WTC11 (cell line): Measurements from ENCODE around the gene UBE2F. TPM values are rescaled to one million over a fixed set of nuclear protein-coding genes. Genes with fewer than 3 reads are reported as not detected.

Experiments
- ATAC-seq: fragments of 200-7000 bp; cut with Tn5 transposase; 2 replicates; pipeline ENCODE4 v1.10.0; 2021; ENCODE audit warnings: mild to moderate bottlenecking, moderate library complexity
- CTCF ChIA-PET: fragments of 300-600 bp; sonication (Branson Sonifier 250); formaldehyde crosslinking; loops from one replicate; lab custom pipeline; 2021; ENCODE audit warnings: antibody characterized with exemption; lab: Charles Lee
- POLR2A ChIA-PET: fragments of 350-600 bp; sonication (Branson Sonifier 250); formaldehyde crosslinking; loops from one replicate; lab custom pipeline; 2021; ENCODE audit warnings: antibody characterized with exemption; lab: Charles Lee
- DNase-seq: peaks from one replicate; pipeline ENCODE4 v3.0.0; 2021; ENCODE audit warnings: low spot score
- H3K27ac Mint-ChIP-seq: 2 replicates; pipeline ENCODE4 v1.8.0; 2021; ENCODE audit warnings: mixed read lengths
- H3K27me3 Mint-ChIP-seq: 2 replicates; pipeline ENCODE4 v1.8.0; 2021; ENCODE audit warnings: low read depth, mild to moderate bottlenecking, moderate library complexity, mixed read lengths
- H3K36me3 Mint-ChIP-seq: 2 replicates; pipeline ENCODE4 v1.8.0; 2021; ENCODE audit warnings: mixed read lengths
- H3K4me1 Mint-ChIP-seq: 2 replicates; pipeline ENCODE4 v1.8.0; 2022; ENCODE audit warnings: mixed read lengths
- H3K4me3 Mint-ChIP-seq: 2 replicates; pipeline ENCODE4 v1.8.0; 2021; ENCODE audit warnings: mild to moderate bottlenecking, moderate library complexity, mixed read lengths
- H3K9me3 Mint-ChIP-seq: 2 replicates; pipeline ENCODE4 v1.8.0; 2021; ENCODE audit warnings: mixed read lengths
- CREB1 ChIP-seq: sonication (generic); formaldehyde crosslinking; IDR thresholded peaks from 2 replicates; pipeline ENCODE4 v1.8.0; 2023; ENCODE audit warnings: mild to moderate bottlenecking, missing genetic modification reagents
- EMX1 ChIP-seq: fragments of 250-450 bp; sonication (Bioruptor Pico); IDR thresholded peaks from 2 replicates; pipeline ENCODE4 v1.8.0; 2021; ENCODE audit warnings: mild to moderate bottlenecking
- ESRRA ChIP-seq: sonication (generic); formaldehyde crosslinking; IDR thresholded peaks from 2 replicates; pipeline ENCODE4 v1.8.1; 2022; ENCODE audit warnings: mild to moderate bottlenecking, missing genetic modification reagents, borderline replicate concordance
- ETV6 ChIP-seq: sonication (generic); formaldehyde crosslinking; IDR thresholded peaks from 2 replicates; pipeline ENCODE4 v1.8.1; 2022; ENCODE audit warnings: mild to moderate bottlenecking, missing genetic modification reagents
- GTF2I ChIP-seq: fragments of 250-450 bp; sonication (Bioruptor Pico); conservative IDR thresholded peaks from 2 replicates; pipeline ENCODE4 v1.4.0; 2021; ENCODE audit warnings: mild to moderate bottlenecking
- JUN ChIP-seq: sonication (generic); formaldehyde crosslinking; IDR thresholded peaks from 2 replicates; pipeline ENCODE4 v1.8.0; 2023; ENCODE audit warnings: mild to moderate bottlenecking, missing genetic modification reagents
- MYBL2 ChIP-seq: sonication (generic); formaldehyde crosslinking; IDR thresholded peaks from 2 replicates; pipeline ENCODE4 v1.8.1; 2023; ENCODE audit warnings: mild to moderate bottlenecking, moderate library complexity, missing genetic modification reagents
- NFATC4 ChIP-seq: fragments of 250-450 bp; sonication (Bioruptor Pico); IDR thresholded peaks from 2 replicates; pipeline ENCODE4 v1.9.0; 2021; ENCODE audit warnings: mild to moderate bottlenecking
- NR1H2 ChIP-seq: sonication (generic); formaldehyde crosslinking; IDR thresholded peaks from 2 replicates; pipeline ENCODE4 v1.9.0; 2021; ENCODE audit warnings: mild to moderate bottlenecking, moderate library complexity, missing genetic modification reagents
- NR2C2 ChIP-seq: sonication (generic); formaldehyde crosslinking; IDR thresholded peaks from 2 replicates; pipeline ENCODE4 v1.8.0; 2022; ENCODE audit warnings: mild to moderate bottlenecking, missing genetic modification reagents
- OVOL2 ChIP-seq: fragments of 250-450 bp; sonication (Bioruptor Pico); IDR thresholded peaks from 2 replicates; pipeline ENCODE4 v1.9.0; 2021; ENCODE audit warnings: mild to moderate bottlenecking, borderline replicate concordance
- PRRX2 ChIP-seq: fragments of 250-450 bp; sonication (Bioruptor Pico); IDR thresholded peaks from 2 replicates; pipeline ENCODE4 v1.8.0; 2021; ENCODE audit warnings: mild to moderate bottlenecking
- RORB ChIP-seq: fragments of 250-450 bp; sonication (Bioruptor Pico); IDR thresholded peaks from 2 replicates; pipeline ENCODE4 v1.9.0; 2021; ENCODE audit warnings: mild to moderate bottlenecking
- TCF7 ChIP-seq: sonication (generic); formaldehyde crosslinking; IDR thresholded peaks from 2 replicates; pipeline ENCODE4 v1.8.0; 2022; ENCODE audit warnings: mild to moderate bottlenecking, low read depth, missing genetic modification reagents, moderate library complexity
- ZBTB21 ChIP-seq: sonication (generic); formaldehyde crosslinking; IDR thresholded peaks from 2 replicates; pipeline ENCODE4 v1.8.1; 2023; ENCODE audit warnings: mild to moderate bottlenecking, missing genetic modification reagents, borderline replicate concordance
- ZNF263 ChIP-seq: sonication (generic); formaldehyde crosslinking; IDR thresholded peaks from 2 replicates; pipeline ENCODE4 v1.8.1; 2022; ENCODE audit warnings: low read depth, mild to moderate bottlenecking, moderate library complexity, missing genetic modification reagents
- ZNF671 ChIP-seq: fragments of 250-450 bp; sonication (Bioruptor Pico); IDR thresholded peaks from 2 replicates; pipeline ENCODE4 v1.8.0; 2021; ENCODE audit warnings: mild to moderate bottlenecking
- total RNA-seq: library from RNA; stranded (reverse); gene quantifications from 3 replicates; pipeline ENCODE4 v1.2.3, GENCODE V29; 2021
- TF ChIP-seq, protein P1 (sequence below): sonication (generic); formaldehyde crosslinking; IDR thresholded peaks from 2 replicates; pipeline ENCODE4 v1.8.1; 2022; ENCODE audit warnings: mild to moderate bottlenecking, missing genetic modification reagents, moderate library complexity, borderline replicate concordance
- TF ChIP-seq, protein P2 (sequence below): sonication (generic); formaldehyde crosslinking; conservative IDR thresholded peaks from 2 replicates; pipeline ENCODE4 v1.8.1; 2023; ENCODE audit warnings: mild to moderate bottlenecking, low read depth, missing genetic modification reagents, moderate library complexity
- TF ChIP-seq, protein P3 (sequence below): sonication (generic); formaldehyde crosslinking; IDR thresholded peaks from 2 replicates; pipeline ENCODE4 v1.8.1; 2023; ENCODE audit warnings: mild to moderate bottlenecking, missing genetic modification reagents
- TF ChIP-seq, protein P4 (sequence below): fragments of 250-450 bp; sonication (Bioruptor Pico); IDR thresholded peaks from 2 replicates; pipeline ENCODE4 v1.9.0; 2021; ENCODE audit warnings: moderate library complexity, mild to moderate bottlenecking, inconsistent platforms, borderline replicate concordance
- TF ChIP-seq, protein P5 (sequence below): sonication (generic); formaldehyde crosslinking; IDR thresholded peaks from 2 replicates; pipeline ENCODE4 v1.8.1; 2023; ENCODE audit warnings: mild to moderate bottlenecking, moderate library complexity, missing genetic modification reagents
- TF ChIP-seq, protein P6 (sequence below): fragments of 250-450 bp; sonication (Bioruptor Pico); IDR thresholded peaks from 2 replicates; pipeline ENCODE4 v1.8.0; 2021; ENCODE audit warnings: mild to moderate bottlenecking
- TF ChIP-seq, protein P7 (sequence below): sonication (generic); formaldehyde crosslinking; IDR thresholded peaks from 2 replicates; pipeline ENCODE4 v1.8.0; 2022; ENCODE audit warnings: mild to moderate bottlenecking, missing genetic modification reagents
- TF ChIP-seq, protein P8 (sequence below): sonication (generic); formaldehyde crosslinking; IDR thresholded peaks from 2 replicates; pipeline ENCODE4 v1.8.1; 2022; ENCODE audit warnings: mild to moderate bottlenecking, moderate library complexity, missing genetic modification reagents

UBE2F gene
- total RNA-seq, 1 experiment from 2014 or later, result 49.5 TPM

DNA sequence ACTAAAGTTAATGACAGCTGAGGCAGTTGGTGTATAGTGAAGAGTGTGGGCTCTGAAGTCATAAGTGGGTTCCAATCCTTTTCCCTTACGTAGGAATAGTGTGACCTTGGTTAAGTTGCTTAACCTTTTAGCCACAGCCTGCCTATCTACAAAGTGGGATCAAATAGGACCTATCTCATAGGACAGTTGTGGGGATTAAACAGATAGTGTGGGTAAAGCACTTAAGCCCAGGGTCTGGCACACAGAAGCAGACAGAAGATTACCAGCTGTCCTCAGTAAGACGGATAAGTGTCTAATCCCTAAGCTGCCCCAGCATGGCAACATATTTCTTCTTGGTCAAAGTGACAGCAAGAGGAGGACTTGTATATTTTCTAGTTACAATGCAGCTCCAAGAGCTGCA lies 28.2 kb downstream of the UBE2F start (continued):
- TF ChIP-seq NR1H2 (CRISPR knock-in tag) (no peak), ZBTB21 (CRISPR knock-in tag) (no peak), PRRX2 (CRISPR knock-in tag) (no peak), EMX1 (CRISPR knock-in tag) (no peak), RORB (CRISPR knock-in tag) (no peak), ETV6 (CRISPR knock-in tag) (no peak), JUN (no peak), ZNF671 (CRISPR knock-in tag) (no peak), MYBL2 (CRISPR knock-in tag) (no peak)
- TF ChIP-seq, protein P1, sequence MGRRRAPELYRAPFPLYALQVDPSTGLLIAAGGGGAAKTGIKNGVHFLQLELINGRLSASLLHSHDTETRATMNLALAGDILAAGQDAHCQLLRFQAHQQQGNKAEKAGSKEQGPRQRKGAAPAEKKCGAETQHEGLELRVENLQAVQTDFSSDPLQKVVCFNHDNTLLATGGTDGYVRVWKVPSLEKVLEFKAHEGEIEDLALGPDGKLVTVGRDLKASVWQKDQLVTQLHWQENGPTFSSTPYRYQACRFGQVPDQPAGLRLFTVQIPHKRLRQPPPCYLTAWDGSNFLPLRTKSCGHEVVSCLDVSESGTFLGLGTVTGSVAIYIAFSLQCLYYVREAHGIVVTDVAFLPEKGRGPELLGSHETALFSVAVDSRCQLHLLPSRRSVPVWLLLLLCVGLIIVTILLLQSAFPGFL (CRISPR knock-in tag), result no peak
- TF ChIP-seq, protein P2, sequence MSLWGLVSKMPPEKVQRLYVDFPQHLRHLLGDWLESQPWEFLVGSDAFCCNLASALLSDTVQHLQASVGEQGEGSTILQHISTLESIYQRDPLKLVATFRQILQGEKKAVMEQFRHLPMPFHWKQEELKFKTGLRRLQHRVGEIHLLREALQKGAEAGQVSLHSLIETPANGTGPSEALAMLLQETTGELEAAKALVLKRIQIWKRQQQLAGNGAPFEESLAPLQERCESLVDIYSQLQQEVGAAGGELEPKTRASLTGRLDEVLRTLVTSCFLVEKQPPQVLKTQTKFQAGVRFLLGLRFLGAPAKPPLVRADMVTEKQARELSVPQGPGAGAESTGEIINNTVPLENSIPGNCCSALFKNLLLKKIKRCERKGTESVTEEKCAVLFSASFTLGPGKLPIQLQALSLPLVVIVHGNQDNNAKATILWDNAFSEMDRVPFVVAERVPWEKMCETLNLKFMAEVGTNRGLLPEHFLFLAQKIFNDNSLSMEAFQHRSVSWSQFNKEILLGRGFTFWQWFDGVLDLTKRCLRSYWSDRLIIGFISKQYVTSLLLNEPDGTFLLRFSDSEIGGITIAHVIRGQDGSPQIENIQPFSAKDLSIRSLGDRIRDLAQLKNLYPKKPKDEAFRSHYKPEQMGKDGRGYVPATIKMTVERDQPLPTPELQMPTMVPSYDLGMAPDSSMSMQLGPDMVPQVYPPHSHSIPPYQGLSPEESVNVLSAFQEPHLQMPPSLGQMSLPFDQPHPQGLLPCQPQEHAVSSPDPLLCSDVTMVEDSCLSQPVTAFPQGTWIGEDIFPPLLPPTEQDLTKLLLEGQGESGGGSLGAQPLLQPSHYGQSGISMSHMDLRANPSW (CRISPR knock-in tag), result no peak

DNA sequence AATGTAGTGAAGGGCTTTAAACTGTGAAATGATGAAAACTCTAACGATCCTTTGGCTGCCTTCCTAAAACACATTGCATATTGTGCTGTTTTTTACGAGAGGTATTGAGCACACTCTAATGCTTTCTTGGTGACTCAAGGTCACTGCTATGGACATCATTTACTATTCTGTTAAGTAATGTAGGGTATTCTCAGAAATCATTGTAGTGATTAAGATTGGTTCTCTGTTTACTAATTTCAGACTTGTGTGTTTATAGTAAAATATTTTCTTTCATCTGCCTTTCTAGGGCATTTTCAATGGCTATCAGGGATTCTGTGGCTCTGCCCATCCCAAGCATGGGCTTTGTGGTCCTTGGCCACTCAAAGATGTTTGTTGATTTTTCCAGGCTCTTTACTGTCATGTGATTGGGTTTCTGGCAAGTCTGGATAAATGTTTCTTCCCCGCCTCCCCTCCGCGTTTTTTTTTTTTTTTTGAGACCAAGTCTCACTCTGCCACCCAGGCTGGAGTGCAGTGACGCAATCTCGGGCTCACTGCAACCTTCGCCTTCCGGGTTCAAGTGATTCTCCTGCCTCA lies 29.3 kb downstream of the UBE2F start:
- CTCF ChIA-PET, result interaction anchor here (0.8 kb wide), 1 partner anchor 73 kb away, joined by 3 read pairs; no protein-coding TSS in a partner anchor
- no peak for DNase-seq
- Mint-ChIP-seq H3K4me1 (no peaks in the 10 kb centered on the region), H3K9me3 (peaks cover 8% of the 10 kb centered on the region), H3K27ac (no peak overlapping the region), H3K36me3 (peaks cover 37% of the 10 kb centered on the region), H3K4me3 (no peak overlapping the region), H3K27me3 (no peaks in the 10 kb centered on the region)
- TF ChIP-seq TCF7 (CRISPR knock-in tag) (no peak), PRRX2 (CRISPR knock-in tag) (no peak), ZNF671 (CRISPR knock-in tag) (no peak), NFATC4 (CRISPR knock-in tag) (no peak), GTF2I (CRISPR knock-in tag) (no peak), OVOL2 (no peak), ESRRA (CRISPR knock-in tag) (no peak), ZNF263 (CRISPR knock-in tag) (no peak), NR2C2 (CRISPR knock-in tag) (no peak), CREB1 (CRISPR knock-in tag) (no peak)
- TF ChIP-seq, protein P3, sequence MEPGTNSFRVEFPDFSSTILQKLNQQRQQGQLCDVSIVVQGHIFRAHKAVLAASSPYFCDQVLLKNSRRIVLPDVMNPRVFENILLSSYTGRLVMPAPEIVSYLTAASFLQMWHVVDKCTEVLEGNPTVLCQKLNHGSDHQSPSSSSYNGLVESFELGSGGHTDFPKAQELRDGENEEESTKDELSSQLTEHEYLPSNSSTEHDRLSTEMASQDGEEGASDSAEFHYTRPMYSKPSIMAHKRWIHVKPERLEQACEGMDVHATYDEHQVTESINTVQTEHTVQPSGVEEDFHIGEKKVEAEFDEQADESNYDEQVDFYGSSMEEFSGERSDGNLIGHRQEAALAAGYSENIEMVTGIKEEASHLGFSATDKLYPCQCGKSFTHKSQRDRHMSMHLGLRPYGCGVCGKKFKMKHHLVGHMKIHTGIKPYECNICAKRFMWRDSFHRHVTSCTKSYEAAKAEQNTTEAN, result no peak
- TF ChIP-seq, protein P4, sequence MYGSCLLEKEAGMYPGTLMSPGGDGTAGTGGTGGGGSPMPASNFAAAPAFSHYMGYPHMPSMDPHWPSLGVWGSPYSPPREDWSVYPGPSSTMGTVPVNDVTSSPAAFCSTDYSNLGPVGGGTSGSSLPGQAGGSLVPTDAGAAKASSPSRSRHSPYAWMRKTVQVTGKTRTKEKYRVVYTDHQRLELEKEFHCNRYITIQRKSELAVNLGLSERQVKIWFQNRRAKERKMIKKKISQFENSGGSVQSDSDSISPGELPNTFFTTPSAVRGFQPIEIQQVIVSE (CRISPR knock-in tag), result no peak
- TF ChIP-seq, protein P5, sequence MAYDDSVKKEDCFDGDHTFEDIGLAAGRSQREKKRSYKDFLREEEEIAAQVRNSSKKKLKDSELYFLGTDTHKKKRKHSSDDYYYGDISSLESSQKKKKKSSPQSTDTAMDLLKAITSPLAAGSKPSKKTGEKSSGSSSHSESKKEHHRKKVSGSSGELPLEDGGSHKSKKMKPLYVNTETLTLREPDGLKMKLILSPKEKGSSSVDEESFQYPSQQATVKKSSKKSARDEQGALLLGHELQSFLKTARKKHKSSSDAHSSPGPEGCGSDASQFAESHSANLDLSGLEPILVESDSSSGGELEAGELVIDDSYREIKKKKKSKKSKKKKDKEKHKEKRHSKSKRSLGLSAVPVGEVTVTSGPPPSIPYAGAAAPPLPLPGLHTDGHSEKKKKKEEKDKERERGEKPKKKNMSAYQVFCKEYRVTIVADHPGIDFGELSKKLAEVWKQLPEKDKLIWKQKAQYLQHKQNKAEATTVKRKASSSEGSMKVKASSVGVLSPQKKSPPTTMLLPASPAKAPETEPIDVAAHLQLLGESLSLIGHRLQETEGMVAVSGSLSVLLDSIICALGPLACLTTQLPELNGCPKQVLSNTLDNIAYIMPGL (CRISPR knock-in tag), result no peak
- TF ChIP-seq, protein P6, sequence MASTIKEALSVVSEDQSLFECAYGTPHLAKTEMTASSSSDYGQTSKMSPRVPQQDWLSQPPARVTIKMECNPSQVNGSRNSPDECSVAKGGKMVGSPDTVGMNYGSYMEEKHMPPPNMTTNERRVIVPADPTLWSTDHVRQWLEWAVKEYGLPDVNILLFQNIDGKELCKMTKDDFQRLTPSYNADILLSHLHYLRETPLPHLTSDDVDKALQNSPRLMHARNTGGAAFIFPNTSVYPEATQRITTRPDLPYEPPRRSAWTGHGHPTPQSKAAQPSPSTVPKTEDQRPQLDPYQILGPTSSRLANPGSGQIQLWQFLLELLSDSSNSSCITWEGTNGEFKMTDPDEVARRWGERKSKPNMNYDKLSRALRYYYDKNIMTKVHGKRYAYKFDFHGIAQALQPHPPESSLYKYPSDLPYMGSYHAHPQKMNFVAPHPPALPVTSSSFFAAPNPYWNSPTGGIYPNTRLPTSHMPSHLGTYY, result no peak
- TF ChIP-seq, protein P7, sequence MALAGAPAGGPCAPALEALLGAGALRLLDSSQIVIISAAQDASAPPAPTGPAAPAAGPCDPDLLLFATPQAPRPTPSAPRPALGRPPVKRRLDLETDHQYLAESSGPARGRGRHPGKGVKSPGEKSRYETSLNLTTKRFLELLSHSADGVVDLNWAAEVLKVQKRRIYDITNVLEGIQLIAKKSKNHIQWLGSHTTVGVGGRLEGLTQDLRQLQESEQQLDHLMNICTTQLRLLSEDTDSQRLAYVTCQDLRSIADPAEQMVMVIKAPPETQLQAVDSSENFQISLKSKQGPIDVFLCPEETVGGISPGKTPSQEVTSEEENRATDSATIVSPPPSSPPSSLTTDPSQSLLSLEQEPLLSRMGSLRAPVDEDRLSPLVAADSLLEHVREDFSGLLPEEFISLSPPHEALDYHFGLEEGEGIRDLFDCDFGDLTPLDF, result no peak
- TF ChIP-seq, protein P8, sequence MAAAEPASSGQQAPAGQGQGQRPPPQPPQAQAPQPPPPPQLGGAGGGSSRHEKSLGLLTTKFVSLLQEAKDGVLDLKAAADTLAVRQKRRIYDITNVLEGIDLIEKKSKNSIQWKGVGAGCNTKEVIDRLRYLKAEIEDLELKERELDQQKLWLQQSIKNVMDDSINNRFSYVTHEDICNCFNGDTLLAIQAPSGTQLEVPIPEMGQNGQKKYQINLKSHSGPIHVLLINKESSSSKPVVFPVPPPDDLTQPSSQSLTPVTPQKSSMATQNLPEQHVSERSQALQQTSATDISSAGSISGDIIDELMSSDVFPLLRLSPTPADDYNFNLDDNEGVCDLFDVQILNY (CRISPR knock-in tag), result no peak
- no peak for ATAC-seq
- POLR2A ChIA-PET, result interaction anchor here (0.6 kb wide), 1 partner anchor 11 kb away, joined by 4 read pairs; no protein-coding TSS in a partner anchor
